ENCODE data around the gene UBL3. TPM values are rescaled to one million over a fixed set of nuclear protein-coding genes. Genes with fewer than 3 reads are reported as not detected.

UBL3 gene
- polyA plus RNA-seq, 1 of the 3 experiments (the other 2 are of a cell fraction), result 5.8 TPM

- 91% methylated on average over 5 of the region's 8 CpGs for WGBS (ENCODE audit: low lambda C conversion rate)
- TF ChIP-seq NFIC (IDR thresholded peaks at IDR 0.05; ENCODE audit: borderline replicate concordance), result no peak
- no peak for TF ChIP-seq FOXM1 (IDR thresholded peaks at IDR 0.05; ENCODE audit: low read depth)
- TF ChIP-seq SMC3 (IDR thresholded peaks at IDR 0.05; ENCODE audit: low read depth, low read length), result no peak
- TF ChIP-seq MXI1 (IDR thresholded peaks at IDR 0.05; ENCODE audit: low read depth, low read length), result no peak
- TF ChIP-seq RAD21 (IDR thresholded peaks at IDR 0.05; ENCODE audit: low read length), result no peak
- no peak for TF ChIP-seq RXRA (IDR thresholded peaks at IDR 0.05; ENCODE audit: borderline replicate concordance, low read depth)
- TF ChIP-seq FOXJ3 (CRISPR knock-in tag; IDR thresholded peaks at IDR 0.05), result no peak
- no peak for TF ChIP-seq MAX (IDR thresholded peaks at IDR 0.05; ENCODE audit: low read depth)
- no peak for TF ChIP-seq USF2 (IDR thresholded peaks at IDR 0.05; ENCODE audit: borderline replicate concordance, low read depth, low read length)
- no peak for TF ChIP-seq MEF2A (IDR thresholded peaks at IDR 0.05; ENCODE audit: borderline replicate concordance, low read depth)
- no peak for TF ChIP-seq CHD2 (IDR thresholded peaks at IDR 0.05; ENCODE audit: low read length, partially characterized antibody)
- TF ChIP-seq JUND (IDR thresholded peaks at IDR 0.05), result no peak
- TF ChIP-seq, protein P1, sequence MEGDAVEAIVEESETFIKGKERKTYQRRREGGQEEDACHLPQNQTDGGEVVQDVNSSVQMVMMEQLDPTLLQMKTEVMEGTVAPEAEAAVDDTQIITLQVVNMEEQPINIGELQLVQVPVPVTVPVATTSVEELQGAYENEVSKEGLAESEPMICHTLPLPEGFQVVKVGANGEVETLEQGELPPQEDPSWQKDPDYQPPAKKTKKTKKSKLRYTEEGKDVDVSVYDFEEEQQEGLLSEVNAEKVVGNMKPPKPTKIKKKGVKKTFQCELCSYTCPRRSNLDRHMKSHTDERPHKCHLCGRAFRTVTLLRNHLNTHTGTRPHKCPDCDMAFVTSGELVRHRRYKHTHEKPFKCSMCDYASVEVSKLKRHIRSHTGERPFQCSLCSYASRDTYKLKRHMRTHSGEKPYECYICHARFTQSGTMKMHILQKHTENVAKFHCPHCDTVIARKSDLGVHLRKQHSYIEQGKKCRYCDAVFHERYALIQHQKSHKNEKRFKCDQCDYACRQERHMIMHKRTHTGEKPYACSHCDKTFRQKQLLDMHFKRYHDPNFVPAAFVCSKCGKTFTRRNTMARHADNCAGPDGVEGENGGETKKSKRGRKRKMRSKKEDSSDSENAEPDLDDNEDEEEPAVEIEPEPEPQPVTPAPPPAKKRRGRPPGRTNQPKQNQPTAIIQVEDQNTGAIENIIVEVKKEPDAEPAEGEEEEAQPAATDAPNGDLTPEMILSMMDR (IDR thresholded peaks at IDR 0.05), result no peak
- TF ChIP-seq GATA2 (CRISPR knock-in tag; IDR thresholded peaks at IDR 0.05), result no peak
- TF ChIP-seq GABPA (IDR thresholded peaks at IDR 0.05; ENCODE audit: low read depth), result no peak
- TF ChIP-seq TCF12 (IDR thresholded peaks at IDR 0.05), result no peak
- no peak for TF ChIP-seq RFX5 (IDR thresholded peaks at IDR 0.05; ENCODE audit: low read length)
- TF ChIP-seq FOSL2 (IDR thresholded peaks at IDR 0.05; ENCODE audit: borderline replicate concordance, low read depth), result no peak
- no peak for TF ChIP-seq NRF1 (IDR thresholded peaks at IDR 0.05; ENCODE audit: low read depth, low read length)
- TF ChIP-seq ELF1 (IDR thresholded peaks at IDR 0.05), result no peak
These were observed 36.0 kb upstream of the UBL3 start for GRCh38 chr13:29886446-29886845.

More at GRCh38 chr13:29886446-29886845, 36.0 kb upstream of the UBL3 start:
- Histone ChIP-seq H3K9me3 (no peaks in the 10 kb centered on the region), H3K9me2 (no peaks in the 10 kb centered on the region), H3K4me3 (ENCODE audit: low read depth in 2 of 2, low read length in 1 of 2) (no peak overlapping the region), H3K27me3 (ENCODE audit: insufficient read depth) (no peaks in the 10 kb centered on the region), H2AFZ (ENCODE audit: low read depth) (no peak overlapping the region), H3F3A (replicated peaks; ENCODE audit: insufficient read depth) (no peaks in the 10 kb centered on the region), H3K9ac (no peak overlapping the region), H3K4me1 (ENCODE audit: control insufficient read depth in 1 of 2, insufficient read depth in 2 of 2, low read depth in 1 of 2, low read length in 1 of 2) (no peaks in the 10 kb centered on the region), H3K36me3 (replicated peaks in 1 of 2; ENCODE audit: control insufficient read depth in 1 of 2, insufficient read depth in 2 of 2, low read length in 1 of 2) (no peaks in the 10 kb centered on the region), H4K20me1 (ENCODE audit: insufficient read depth) (no peaks in the 10 kb centered on the region), H3K27ac (ENCODE audit: low read depth in 2 of 2, low read length in 1 of 2) (no peak overlapping the region), H3K4me2 (no peak overlapping the region), H3K79me2 (ENCODE audit: insufficient read depth) (no peaks in the 10 kb centered on the region)
- CTCF ChIA-PET, result no interaction called here
- no peak for DNase-seq
- POLR2A ChIA-PET, result no interaction called here

Data from SK-N-SH (cell line).